HUES64 (cell line): ENCODE measurements around the gene KCNJ9.
"Not testable (repeated sequence)": the region's sequence is repeated elsewhere in the genome, so short reads cannot be mapped to it uniquely, and the experiment has no call there.

Source experiments
- H3K27ac ChIP-seq: 2 replicates; pipeline ENCODE4 v1.7.0; 2013; ENCODE audit warnings: low read depth, low read length, inconsistent platforms
- H3K27me3 ChIP-seq: 2 replicates; pipeline ENCODE4 v1.6.1; 2013; ENCODE audit warnings: mild to moderate bottlenecking, low read length; ENCODE audit not compliant: insufficient read depth
- H3K36me3 ChIP-seq: 2 replicates; pipeline ENCODE4 v1.6.1; 2013; ENCODE audit warnings: mild to moderate bottlenecking, low read length; ENCODE audit not compliant: insufficient read depth
- H3K4me1 ChIP-seq: 2 replicates; pipeline ENCODE4 v1.6.1; 2013; ENCODE audit warnings: mild to moderate bottlenecking, low read length, moderate library complexity; ENCODE audit not compliant: insufficient read depth
- H3K4me3 ChIP-seq: 2 replicates; pipeline ENCODE4 v1.5.1; 2013; ENCODE audit warnings: mild to moderate bottlenecking, low read length, moderate library complexity
- H3K9ac ChIP-seq: 2 replicates; pipeline ENCODE4 v1.6.1; 2013; ENCODE audit warnings: mild to moderate bottlenecking, low read depth, low read length
- H3K9me3 ChIP-seq: 2 replicates; pipeline ENCODE4 v1.6.1; 2013; ENCODE audit warnings: low read depth, low read length; ENCODE audit not compliant: insufficient read depth
- WGBS: fragments of 150-250, 120-280 bp; methylation state at CpG from one replicate; pipeline ENCODE4 v1.1.7; 2013; ENCODE audit warnings: missing lambda C conversion rate; 5-methylcytosine and 5-hydroxymethylcytosine counted together

KCNJ9 gene

DNA sequence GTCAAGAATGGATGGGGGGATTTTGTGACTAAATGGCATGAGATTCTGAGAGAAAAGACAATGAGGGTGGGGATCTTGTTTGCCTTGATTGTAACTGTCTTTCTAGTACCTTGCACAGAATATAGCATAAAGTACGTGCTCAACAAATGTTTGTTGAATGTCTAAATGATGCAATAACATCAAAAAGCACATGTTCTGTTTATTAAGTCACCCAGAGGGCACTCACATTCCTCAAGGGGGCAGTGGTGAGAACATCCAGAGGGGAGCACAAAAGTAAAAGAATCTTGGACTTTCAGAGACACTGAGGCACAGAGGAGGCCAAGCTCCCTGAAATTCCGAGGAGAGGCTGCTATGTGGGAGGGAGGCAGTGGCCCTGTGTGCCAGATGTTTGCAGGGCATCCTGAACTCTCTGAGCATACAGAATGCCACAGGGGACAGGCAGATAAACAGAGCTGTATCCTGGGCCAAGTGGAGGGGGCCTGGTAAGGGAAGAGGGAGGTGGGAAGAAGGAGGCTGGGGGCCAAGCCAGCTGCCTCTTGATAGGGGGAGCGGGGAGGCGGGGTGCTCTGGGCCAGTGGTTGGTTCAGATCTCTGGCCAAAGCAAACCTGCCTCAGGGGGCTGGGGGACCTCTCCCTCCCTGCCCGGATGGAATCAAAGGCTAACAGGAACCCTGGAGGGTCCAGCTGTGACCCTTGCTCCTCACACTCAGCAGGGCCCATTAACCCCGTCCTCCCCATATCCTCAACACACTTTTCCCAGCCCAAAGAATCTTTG lies 27.7 kb downstream of the KCNJ9 start:
- Histone ChIP-seq H3K4me3 (no peak overlapping the region), H3K9ac (no peak overlapping the region), H3K27ac (peak overlapping the region; percentile 54; the same call in 1 of the 2 replicates), H3K4me1 (peaks cover 25% of the 10 kb centered on the region), H3K9me3 (no peaks in the 10 kb centered on the region), H3K36me3 (no peaks in the 10 kb centered on the region), H3K27me3 (no peaks in the 10 kb centered on the region)
- WGBS = 32% methylated on average over 6 of the region's 6 CpGs

DNA sequence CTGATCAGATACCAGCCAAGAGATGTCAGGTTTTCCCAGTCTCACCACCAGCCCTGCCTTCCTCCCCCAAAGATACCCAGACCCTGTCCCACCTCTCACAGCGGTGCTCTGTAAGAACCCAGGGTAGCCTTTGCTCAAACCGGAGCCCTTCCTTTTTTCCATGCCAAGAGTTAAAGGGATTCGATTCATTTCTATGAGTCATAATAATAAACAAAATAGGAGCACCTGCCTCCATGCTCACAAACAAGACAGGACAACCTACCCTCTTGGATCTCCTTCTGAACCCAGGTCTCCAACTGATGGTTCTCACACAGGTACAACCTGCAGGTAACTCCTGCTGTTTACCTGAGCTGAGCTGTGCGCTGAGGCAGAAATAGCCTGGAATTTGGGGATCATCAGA lies 28.3 kb downstream of the KCNJ9 start:
- WGBS = 65% methylated on average over 4 of the region's 4 CpGs
- Histone ChIP-seq H3K4me3 (no peak overlapping the region), H3K9me3 (no peaks in the 10 kb centered on the region), H3K4me1 (peaks cover 25% of the 10 kb centered on the region), H3K36me3 (no peaks in the 10 kb centered on the region), H3K9ac (no peak overlapping the region), H3K27me3 (no peaks in the 10 kb centered on the region), H3K27ac (no peak overlapping the region)

DNA sequence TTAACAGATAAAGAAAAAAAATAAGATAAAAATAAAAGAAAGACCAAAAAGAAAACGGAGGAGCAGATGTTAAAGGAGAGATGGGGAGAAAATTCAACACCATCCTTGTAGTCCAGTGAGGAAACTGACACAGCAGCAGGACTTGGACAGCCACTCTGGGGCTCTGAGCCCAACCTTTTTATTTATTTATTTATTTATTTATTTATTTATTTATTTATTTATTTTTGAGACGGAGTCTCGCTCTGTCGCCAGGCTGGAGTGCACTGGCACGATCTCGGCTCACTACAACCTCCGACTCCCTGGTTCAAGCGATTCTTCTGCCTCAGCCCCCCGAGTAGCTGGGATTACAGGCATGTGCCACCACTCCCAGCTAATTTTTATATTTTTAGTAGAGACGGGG lies 30.1 kb downstream of the KCNJ9 start:
- not testable (repeated sequence) for H3K36me3 ChIP-seq, H3K27ac ChIP-seq, H3K9me3 ChIP-seq, H3K27me3 ChIP-seq, H3K4me3 ChIP-seq, H3K9ac ChIP-seq
- peaks cover 32% of the 10 kb centered on the region for H3K4me1 ChIP-seq
- 96% methylated on average over 10 of the region's 10 CpGs for WGBS

DNA sequence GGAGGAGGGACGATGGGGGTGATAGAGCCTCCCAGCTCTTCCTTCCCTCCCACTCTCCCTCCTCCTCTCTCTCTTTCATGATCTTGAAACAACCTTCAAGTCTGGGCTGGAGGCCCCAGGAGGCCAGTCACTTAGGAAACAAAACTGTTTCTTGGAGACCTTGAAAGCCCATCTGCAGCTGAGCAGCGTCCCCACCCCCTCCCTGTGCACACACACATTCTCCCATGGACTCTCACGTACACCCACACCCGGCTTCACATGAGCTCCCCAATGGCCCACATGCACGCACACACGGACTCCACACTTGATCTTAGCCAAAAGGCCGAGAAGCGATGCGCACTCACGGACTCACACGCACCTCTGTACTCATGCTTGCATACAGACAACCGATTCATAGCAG lies 31.0 kb downstream of the KCNJ9 start:
- Histone ChIP-seq H3K9me3 (no peaks in the 10 kb centered on the region), H3K4me1 (peaks cover 40% of the 10 kb centered on the region), H3K27ac (no peak overlapping the region), H3K9ac (no peak overlapping the region), H3K4me3 (no peak overlapping the region), H3K27me3 (no peaks in the 10 kb centered on the region), H3K36me3 (no peaks in the 10 kb centered on the region)
- 90% methylated on average over 11 of the region's 12 CpGs for WGBS

DNA sequence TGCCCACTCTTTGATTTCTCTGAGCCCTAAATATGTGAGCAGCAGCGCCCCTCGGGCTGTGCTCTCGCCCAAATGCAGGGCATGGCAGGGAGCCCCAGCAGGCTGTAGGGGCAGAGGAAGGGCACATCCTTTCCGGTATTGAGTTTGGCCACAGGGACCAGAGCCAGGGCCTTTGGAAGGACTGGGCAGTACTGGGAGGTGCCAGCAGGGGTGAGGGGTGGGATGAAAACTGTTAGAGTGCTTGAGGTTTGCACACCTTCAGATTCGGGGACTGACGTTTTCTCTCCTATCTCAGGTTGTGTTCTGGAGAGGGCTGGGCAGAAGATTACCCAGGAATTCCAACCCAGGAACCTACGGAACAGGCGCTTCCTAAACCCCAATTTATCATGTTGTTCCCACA lies 32.1 kb downstream of the KCNJ9 start:
- H3K36me3 ChIP-seq = no peaks in the 10 kb centered on the region
- H3K27me3 ChIP-seq = no peaks in the 10 kb centered on the region
- no peak overlapping the region for H3K9ac ChIP-seq
- peaks cover 50% of the 10 kb centered on the region for H3K4me1 ChIP-seq
- WGBS = 81% methylated on average over 8 of the region's 8 CpGs
- H3K9me3 ChIP-seq = no peaks in the 10 kb centered on the region
- no peak overlapping the region for H3K27ac ChIP-seq
- no peak overlapping the region for H3K4me3 ChIP-seq

DNA sequence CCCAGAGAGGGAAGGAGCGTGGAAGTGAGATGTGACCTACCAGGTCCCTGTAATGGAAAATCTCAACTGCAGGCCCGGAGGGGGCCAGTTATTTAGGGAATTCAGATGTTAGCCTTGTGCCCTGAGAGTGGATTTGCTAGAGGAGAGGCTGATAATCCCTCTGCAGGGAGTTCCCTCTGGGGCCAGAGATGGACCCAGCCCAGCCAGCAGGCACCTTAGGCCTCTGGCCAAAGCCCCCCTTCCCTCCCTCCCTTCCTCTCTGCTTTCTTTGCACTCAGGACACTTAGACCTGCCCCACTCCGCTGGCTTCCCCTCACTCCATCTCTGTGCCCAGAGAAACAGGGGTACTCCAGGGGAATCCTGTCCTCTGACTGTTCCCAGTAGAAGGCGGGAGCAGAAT lies 32.7 kb downstream of the KCNJ9 start:
- peak overlapping the region; percentile 7; the same call in 1 of the 2 replicates for H3K27ac ChIP-seq
- H3K27me3 ChIP-seq = no peaks in the 10 kb centered on the region
- H3K4me3 ChIP-seq = no peak overlapping the region
- H3K36me3 ChIP-seq = no peaks in the 10 kb centered on the region
- WGBS = 47% methylated on average over 4 of the region's 4 CpGs
- H3K9ac ChIP-seq = no peak overlapping the region
- H3K4me1 ChIP-seq = peaks cover 46% of the 10 kb centered on the region
- H3K9me3 ChIP-seq = no peaks in the 10 kb centered on the region

DNA sequence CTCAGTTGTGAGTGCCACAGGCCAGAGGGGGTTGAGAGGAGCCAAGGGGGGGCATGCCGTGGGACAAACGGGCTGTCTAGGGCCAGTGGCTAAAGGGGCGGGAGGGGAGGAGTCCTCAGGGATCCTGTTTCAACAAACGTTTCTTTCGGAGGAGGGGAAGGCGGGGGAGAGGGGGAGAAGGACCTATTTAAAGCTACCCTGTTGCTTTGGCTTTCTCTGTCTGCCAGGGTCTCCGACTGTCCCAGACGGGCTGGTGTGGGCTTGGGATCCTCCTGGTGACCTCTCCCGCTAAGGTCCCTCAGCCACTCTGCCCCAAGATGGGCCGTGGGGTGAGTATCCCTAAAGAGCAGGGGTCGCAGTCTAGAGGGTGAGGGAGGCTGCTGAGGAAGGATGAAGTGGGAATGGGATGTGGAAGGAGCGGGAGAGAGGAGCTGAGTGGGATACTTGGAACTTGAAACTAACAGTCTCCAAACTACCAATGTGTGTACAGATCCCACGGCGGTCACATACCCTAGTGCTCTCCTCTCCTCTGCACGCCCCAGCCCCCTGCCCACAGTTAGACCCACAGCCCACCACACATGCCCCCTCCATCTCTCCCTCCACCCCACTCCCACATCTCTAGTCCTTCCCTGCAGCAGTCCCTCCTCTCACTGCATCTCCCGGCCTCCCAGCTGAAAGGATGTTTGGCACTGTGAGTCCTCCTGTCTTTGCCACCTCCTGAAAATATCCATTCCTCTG lies 34.4 kb downstream of the KCNJ9 start, which contains the start of gene ATP1A2:
Gene ATP1A2 (plus strand): TSS at position 215 of the 738 bp plus-strand sequence. CDS start 103 bp downstream, at position 318.
- Histone ChIP-seq H3K27ac (no peak within 1 kb of the TSS), H3K9ac (0 out of 2 replicates have a peak within 1 kb of the TSS, but pooled peaks have one; percentile 5), H3K4me3 (peak within 1 kb of the TSS; percentile 55), H3K27me3 (no peaks in the 10 kb centered on the region), H3K9me3 (no peaks in the 10 kb centered on the region), H3K4me1 (peaks cover 39% of the 10 kb centered on the region), H3K36me3 (peaks cover under 1% of the 10 kb centered on the region; the same call in 1 of the 2 replicates)
- 19% methylated on average over 16 of the region's 16 CpGs for WGBS

DNA sequence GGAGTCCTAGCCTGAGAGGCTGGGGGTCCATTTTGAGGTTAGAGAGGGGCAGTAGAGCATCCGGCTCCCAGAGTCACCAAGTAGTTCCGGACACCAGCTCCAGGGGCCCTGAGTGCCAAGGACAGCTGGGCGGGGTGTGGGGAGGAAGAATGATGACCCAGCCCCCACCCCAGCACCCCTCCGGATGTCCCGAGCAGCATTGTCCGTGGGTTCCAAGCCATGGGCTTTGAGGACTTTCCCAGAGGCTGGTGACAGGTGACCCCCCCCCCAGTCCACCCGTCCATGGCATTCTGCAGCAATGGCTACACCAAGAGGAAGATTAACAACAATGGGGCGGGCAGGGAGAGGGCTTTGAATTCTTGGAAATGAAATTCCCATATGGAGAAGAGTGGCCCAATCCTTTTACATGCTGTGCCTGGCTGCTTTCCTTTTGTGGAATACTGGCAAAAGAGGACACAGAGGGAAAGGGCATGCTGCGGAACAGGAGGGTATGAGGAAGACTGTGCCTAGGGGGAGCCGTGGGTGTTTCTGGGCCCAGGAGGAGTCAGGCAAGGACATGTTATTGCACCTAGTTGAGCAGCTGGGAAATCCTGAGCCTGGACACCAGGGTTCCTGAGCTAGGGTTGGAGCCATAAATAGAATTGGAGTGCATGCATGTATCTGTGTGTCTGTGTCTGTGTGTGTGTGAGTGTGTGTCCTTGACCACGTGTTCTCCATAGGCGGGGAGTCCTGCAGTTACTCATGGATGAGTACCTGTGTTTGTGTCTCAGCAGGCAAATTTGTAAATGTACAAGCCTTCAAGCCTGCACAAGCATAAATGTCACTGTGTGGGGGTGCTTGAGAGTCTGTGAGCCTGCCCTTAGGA lies 35.2 kb downstream of the KCNJ9 start:
- Histone ChIP-seq H3K9me3 (no peaks in the 10 kb centered on the region), H3K9ac (0 out of 2 replicates have a peak overlapping the region, but pooled peaks have one; percentile 5), H3K36me3 (peaks cover 8% of the 10 kb centered on the region; the same call in 1 of the 2 replicates), H3K4me3 (peak overlapping the region; percentile 55), H3K27ac (no peak overlapping the region), H3K27me3 (no peaks in the 10 kb centered on the region), H3K4me1 (peaks cover 39% of the 10 kb centered on the region)
- 64% methylated on average over 12 of the region's 12 CpGs for WGBS

DNA sequence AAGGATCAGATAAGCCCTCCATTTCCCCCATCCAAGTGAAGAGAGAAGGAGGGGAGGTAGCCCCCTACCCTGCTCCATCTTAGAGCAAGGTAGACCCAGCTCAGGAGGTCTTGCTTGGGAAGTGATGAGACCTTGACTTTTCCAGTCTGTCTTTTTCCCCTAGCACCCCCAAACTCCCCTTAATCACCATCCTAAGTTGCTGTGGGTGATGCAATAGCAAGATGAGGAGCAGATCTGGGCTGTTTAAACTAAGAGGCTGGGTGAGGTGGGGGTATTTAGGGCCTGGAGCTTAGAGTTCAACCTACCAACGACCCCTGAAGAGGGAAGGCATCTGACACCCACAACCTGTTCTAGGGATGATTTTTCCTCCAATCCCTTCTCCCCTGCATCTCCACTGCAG lies 36.0 kb downstream of the KCNJ9 start:
- no peaks in the 10 kb centered on the region for H3K9me3 ChIP-seq
- H3K4me1 ChIP-seq = peaks cover 39% of the 10 kb centered on the region
- 0 out of 2 replicates have a peak overlapping the region, but pooled peaks have one; percentile 25 for H3K9ac ChIP-seq
- H3K27me3 ChIP-seq = no peaks in the 10 kb centered on the region
- H3K4me3 ChIP-seq = peak overlapping the region; percentile 55; the same call in 1 of the 2 replicates
- H3K27ac ChIP-seq = no peak overlapping the region
- whole genome bisulfite sequencing = 57% methylated on average over 1 of the region's 1 CpG
- peaks cover 13% of the 10 kb centered on the region; the same call in 1 of the 2 replicates for H3K36me3 ChIP-seq

DNA sequence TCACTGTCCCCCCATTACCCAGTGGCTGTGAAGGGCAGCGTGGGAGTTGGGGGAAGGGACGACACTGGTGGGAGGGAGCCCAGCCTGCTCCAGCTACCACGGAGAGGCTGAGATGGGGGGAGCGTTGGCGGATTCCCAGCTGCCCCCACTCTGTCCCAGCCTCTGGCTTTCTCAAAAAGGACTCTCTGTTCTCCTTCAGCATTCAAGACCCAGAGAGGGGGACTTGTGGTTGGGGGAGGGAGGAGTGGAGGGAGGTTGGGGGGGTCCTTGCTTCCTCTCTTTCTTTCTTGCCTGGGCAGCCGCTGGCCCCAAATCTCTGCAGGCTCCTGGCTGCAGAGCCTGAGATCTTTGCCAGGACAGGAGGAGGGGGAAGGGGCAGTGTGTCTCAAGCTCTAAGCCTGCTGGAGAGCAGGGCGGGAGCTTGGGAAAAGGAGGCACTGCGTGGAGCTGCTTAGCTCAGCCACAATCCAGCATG lies 36.4 kb downstream of the KCNJ9 start:
- H3K9ac ChIP-seq = 0 out of 2 replicates have a peak overlapping the region, but pooled peaks have one; percentile 25
- no peaks in the 10 kb centered on the region for H3K9me3 ChIP-seq
- no peaks in the 10 kb centered on the region for H3K27me3 ChIP-seq
- H3K4me1 ChIP-seq = peaks cover 39% of the 10 kb centered on the region
- 26% methylated on average over 6 of the region's 8 CpGs for WGBS
- peaks cover 16% of the 10 kb centered on the region; the same call in 1 of the 2 replicates for H3K36me3 ChIP-seq
- peak overlapping the region; percentile 16; the same call in 1 of the 2 replicates for H3K27ac ChIP-seq
- H3K4me3 ChIP-seq = peak overlapping the region; percentile 55; the same call in 1 of the 2 replicates
